HL-60/S4 (cell line): ENCODE measurements around the gene SNAPIN.
"Not testable (repeated sequence)": the region's sequence is repeated elsewhere in the genome, so short reads cannot be mapped to it uniquely, and the experiment has no call there.

Experiments used
- in situ Hi-C: fragments of 300-500 bp; cut with MboI; formaldehyde crosslinking; loops from 2 replicates; pipeline ENCODE4 v1.14.3; 2022; ENCODE audit warnings: low sequenced_read_pairs

Gene SNAPIN

GRCh38 chr1:153646672-153647345, 11.7 kb upstream of the SNAPIN start:
- in situ Hi-C loops, result no loop called here

GRCh38 chr1:153647346-153647714, 11.2 kb upstream of the SNAPIN start:
- in situ Hi-C loops, result no loop called here

GRCh38 chr1:153648000-153648643, 10.4 kb upstream of the SNAPIN start:
- in situ Hi-C loops, result no loop called here

- in situ Hi-C loops, result no loop called here
These were observed 9.2 kb upstream of the SNAPIN start for GRCh38 chr1:153649137-153649862.

- in situ Hi-C loops, result no loop called here
These were observed 8.7 kb upstream of the SNAPIN start for GRCh38 chr1:153649863-153650235.

GRCh38 chr1:153651771-153652170, 6.7 kb upstream of the SNAPIN start:
- in situ Hi-C loops, result no loop called here

- in situ Hi-C loops, result no loop called here
These were observed 5.5 kb upstream of the SNAPIN start for GRCh38 chr1:153652805-153653500.

- in situ Hi-C loops, result no loop called here
These were observed 3.2 kb upstream of the SNAPIN start for GRCh38 chr1:153655333-153655732.

- in situ Hi-C loops, result no loop called here
These were observed 652 bp downstream of the SNAPIN start for GRCh38 chr1:153659175-153659534.

- in situ Hi-C loops, result no loop called here
These were observed 1.2 kb downstream of the SNAPIN start for GRCh38 chr1:153659656-153660055.

- in situ Hi-C loops, result no loop called here
These were observed 2.7 kb downstream of the SNAPIN start for GRCh38 chr1:153661111-153661708.

GRCh38 chr1:153662269-153662668, 3.8 kb downstream of the SNAPIN start:
- in situ Hi-C loops, result no loop called here

GRCh38 chr1:153663211-153663610, 4.7 kb downstream of the SNAPIN start:
- in situ Hi-C loops, result no loop called here

- in situ Hi-C loops, result no loop called here
These were observed 8.9 kb downstream of the SNAPIN start for GRCh38 chr1:153667439-153667838.

GRCh38 chr1:153668672-153669071, 10.2 kb downstream of the SNAPIN start:
- in situ Hi-C loops, result not testable (repeated sequence)

- in situ Hi-C loops, result no loop called here
These were observed 11.1 kb downstream of the SNAPIN start for GRCh38 chr1:153669606-153670005.

GRCh38 chr1:153670257-153670858, 11.9 kb downstream of the SNAPIN start:
- in situ Hi-C loops, result no loop called here

GRCh38 chr1:153670859-153671627, 12.5 kb downstream of the SNAPIN start, which contains the start of gene ILF2:
Gene ILF2, minus strand, starts transcription at chr1:153670993. Its CDS starts 71 bp downstream, at chr1:153670922.
- in situ Hi-C loops, result no loop called here

GRCh38 chr1:153671628-153672353, 13.3 kb downstream of the SNAPIN start:
- in situ Hi-C loops, result not testable (repeated sequence)
